ENCODE measurements around the gene VIT.

The VIT gene, protein sequence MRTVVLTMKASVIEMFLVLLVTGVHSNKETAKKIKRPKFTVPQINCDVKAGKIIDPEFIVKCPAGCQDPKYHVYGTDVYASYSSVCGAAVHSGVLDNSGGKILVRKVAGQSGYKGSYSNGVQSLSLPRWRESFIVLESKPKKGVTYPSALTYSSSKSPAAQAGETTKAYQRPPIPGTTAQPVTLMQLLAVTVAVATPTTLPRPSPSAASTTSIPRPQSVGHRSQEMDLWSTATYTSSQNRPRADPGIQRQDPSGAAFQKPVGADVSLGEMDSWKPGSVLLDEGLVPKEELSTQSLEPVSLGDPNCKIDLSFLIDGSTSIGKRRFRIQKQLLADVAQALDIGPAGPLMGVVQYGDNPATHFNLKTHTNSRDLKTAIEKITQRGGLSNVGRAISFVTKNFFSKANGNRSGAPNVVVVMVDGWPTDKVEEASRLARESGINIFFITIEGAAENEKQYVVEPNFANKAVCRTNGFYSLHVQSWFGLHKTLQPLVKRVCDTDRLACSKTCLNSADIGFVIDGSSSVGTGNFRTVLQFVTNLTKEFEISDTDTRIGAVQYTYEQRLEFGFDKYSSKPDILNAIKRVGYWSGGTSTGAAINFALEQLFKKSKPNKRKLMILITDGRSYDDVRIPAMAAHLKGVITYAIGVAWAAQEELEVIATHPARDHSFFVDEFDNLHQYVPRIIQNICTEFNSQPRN

DNA sequence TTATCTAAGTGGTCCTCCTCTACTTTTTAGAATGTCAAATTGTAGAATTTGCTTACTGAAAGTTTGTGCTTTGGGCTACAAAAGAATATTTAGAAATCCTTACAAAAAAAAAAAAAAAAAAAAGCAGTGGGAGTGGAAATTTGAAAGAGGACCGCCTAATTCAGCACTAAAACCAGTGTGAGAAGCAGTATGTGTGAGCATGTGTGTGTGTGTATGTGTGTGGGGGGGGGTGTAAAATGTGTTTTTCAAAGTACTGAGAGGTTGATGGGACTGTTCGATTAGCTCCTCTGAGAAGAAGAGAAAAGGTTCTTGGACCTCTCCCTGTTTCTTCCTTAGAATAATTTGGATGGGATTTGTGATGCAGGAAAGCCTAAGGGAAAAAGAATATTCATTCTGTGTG, at the start of gene VIT:
VIT (plus strand) TSS at position 175 of the 400 bp plus-strand sequence. CDS start 19,664 bp downstream, outside the sequence.
- DNase-seq: no peak

DNA sequence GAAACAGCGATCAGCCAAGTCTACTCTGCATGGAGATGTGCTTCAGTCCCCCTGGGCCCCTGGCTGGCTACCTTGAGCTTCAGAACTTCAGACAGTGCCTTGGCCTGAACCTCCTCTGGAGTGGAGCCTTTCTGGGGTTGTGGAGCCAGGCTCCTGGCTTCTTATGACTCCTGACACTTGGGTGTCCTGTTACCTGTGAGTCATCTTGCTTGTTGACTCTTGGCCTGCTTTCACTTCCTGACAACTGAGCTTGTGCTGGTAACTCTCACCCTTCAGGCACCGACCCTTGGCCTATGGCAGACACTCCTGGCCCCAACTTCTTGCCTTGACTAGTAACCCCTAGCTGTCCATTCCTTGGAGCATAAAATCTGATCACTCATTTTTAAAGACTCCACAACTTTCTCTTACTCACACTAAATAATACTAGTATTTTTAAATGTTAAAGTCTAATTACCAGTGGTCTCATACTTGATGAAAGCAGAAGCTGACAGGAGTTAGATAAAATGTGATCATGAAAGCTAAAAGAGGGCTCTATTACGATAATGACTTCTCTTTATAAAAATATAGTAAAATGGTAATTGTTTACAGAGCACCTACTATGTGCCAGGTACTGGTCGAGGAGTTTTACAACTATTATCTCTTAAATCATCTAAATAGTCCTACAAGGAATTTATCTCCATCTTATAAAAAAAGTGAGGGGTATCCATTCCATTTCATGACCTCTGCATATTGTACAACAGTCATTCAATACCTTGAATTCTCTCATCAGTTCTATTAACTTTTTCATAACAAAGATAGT, 46.3 kb upstream of the VIT start:
- no peak for DNase-seq

DNA sequence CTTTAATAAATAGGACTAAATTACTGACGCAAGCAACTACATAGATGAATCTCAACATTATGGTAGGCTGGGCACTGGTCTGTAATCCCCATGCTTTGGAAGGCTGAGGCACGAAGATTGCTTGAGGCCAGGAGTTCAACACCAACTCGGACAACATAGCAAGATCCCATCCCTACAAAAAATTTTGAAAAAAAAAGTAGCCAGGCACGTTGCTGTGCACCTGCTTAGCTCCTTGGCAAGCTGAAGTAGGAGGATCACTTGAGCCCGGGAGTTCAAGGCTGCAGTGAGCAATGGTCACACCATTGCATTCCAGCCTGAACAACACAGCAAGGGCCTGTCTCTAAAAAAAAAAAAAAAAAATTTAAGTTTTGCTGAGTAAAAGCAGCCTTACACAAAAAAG, 43.4 kb upstream of the VIT start:
- DNase-seq: no peak

DNA sequence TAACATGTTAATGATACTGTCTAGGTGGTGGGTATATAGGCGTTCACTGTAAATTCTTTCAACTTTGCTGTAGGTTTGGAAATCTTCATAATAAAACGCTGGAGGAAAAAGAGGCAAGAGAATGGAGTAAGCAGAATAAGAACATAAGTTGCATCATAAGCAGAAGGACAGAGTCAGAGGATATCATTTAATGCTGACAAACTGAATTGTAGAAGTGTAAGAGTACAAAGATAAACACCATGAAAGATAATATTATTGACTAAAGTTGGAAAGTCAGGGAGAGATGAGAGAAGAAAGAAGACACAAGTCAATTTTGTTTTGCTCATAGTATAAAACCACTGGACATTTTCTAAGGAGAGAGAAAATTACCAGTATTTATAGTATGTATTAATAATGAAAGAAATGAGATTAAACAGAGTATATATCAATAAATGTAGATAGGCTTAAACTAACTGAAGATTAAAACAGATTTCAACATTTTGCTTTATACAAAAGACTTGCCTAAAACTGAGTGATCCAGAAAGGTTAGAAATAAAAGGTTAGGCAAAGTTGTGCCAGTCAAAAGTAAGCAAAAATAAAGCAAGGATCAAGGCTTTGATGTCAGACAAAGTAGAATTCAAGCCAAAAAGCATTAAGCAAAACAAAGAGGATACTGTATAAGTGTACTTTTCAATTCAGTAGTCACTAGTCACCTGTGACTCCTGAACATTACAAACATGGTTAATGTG, 42.4 kb upstream of the VIT start:
- DNase-seq: no peak

DNA sequence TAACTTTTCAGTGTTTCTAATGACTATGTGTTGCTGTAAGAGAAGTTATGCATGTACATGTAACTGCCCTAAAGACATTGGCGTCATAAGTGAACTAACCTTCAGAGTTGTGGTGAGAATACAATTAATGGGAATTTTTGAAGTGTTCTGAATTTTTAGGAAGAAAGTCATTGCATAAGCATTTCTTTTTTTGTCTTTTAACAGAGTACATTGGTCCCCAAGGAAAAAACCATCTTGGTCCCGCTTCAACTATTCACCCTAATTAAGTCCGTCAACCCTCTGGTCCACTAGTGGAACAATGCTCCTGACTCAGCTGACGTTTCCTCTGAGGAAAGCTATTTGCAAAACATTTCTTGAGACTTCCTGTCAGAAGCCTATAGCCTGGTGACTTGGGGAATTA, 41.1 kb upstream of the VIT start:
- no peak for DNase-seq

DNA sequence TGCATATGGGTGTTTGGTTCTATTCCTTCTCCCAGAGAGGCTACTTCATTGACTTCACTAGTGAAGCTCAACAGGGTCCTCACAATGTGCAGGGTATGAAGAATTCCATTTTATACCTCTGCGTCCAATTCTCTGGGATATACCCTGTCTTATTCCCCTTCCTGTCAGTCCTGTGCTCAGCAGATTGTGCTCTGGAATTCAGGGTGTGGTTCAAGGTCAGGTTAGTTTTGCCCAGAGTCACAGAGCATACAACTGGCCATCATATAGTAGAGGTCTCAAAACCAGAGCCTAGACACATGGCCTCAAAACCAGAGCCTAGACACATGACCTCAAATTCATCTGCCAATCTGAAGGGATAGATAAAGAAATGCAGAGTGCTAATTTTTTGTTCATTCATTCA, 38.8 kb upstream of the VIT start:
- no peak for DNase-seq

DNA sequence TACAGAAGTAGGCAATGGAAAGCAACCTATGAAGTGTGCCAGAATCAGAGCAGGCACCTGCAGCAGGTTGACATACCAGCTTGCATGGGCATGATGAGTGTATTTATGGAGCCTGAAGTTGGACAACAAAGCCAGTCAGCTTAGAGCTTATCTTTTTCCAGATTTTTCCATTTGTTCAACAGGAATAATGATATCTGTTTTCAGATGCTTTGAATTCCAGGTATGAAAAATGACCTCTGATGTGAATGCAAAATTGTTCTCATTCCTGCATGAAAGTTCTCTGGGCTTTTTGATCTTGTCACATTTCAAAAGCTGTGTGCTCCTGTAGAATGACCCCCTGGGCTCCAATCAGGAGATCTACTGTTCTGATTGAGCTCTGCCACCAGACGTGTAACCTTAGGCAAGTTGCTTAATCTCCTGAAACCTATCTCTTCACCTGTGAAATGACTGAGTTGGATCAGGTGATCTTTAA, 38.2 kb upstream of the VIT start:
- no peak for DNase-seq

DNA sequence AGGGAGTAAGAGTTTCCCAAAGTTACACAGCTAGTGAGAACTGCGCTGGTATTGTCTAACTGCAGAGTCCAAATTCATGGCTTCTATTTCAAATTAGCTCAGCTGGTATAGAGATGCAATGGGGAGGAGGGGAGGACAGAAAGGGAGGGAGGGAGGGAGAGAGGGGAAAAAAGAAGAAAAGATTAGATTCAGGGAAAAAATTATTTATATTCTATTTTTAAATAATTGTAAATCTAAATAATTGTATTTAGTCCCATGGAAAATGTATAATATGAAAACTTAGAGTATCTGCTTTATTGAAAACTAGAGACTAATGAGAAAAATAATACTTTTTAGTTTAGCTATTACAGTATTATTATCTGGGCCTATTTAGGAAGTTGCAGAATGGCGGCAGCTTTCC, 37.3 kb upstream of the VIT start:
- no peak for DNase-seq

DNA sequence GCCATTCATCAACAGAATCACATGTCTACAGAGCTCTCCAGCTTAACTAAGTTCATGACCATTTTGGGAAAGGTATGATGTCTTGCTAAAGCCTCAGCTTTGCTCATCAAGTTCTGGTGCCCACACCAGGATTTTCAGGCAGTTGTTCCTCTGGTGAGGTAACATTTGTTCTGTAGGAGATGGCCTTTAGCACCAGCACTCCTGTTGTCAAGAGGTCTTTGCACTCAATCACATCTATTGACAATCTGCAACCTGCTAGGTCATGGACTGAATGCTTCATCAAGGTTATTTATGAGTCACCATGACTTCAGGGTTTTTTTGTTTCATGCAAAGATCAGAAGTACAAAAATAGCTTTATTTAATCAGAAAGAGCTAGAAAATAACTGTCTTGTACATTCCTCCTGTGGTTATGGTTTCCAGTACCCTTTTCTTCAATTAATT, 36.6 kb upstream of the VIT start:
- DNase-seq: no peak

DNA sequence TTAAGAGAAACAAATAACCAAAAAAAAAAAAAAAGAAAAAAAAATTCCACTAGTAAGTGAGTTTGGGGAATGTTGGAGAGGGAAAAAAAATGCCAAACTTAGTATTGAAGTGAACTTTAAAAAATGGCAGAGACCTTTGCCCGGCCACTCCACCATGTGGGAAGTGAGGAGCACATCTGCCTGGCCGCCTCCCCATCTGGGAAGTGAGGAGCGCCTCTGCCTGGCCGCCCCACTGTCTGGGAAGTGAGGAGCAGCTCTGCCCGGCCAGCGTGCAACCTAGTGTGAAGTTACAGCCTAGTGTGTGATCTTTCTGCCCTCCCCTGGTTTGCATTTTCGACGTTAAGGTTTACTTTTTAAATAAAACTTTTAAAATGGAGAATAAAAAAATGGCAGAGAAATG, 33.9 kb upstream of the VIT start:
- no peak for DNase-seq

DNA sequence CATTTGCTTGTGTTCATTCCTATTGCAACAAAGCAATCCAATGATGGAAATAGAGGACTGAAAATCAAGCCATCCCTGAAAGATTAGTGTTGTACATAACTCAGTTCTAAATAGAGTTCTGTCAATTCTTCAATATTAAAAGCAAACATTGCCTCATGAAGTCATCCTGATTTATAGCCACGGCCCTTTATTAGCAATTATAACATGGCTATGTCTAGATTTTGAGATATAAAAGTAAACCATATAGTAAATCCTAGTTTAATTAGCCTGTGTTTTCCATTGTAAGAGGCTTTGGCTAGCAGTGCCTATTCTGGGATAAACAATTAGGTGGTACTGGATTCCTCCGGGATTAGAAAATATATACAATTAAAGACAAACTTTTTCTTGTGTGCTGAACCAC, 33.2 kb upstream of the VIT start:
- DNase-seq: no peak

DNA sequence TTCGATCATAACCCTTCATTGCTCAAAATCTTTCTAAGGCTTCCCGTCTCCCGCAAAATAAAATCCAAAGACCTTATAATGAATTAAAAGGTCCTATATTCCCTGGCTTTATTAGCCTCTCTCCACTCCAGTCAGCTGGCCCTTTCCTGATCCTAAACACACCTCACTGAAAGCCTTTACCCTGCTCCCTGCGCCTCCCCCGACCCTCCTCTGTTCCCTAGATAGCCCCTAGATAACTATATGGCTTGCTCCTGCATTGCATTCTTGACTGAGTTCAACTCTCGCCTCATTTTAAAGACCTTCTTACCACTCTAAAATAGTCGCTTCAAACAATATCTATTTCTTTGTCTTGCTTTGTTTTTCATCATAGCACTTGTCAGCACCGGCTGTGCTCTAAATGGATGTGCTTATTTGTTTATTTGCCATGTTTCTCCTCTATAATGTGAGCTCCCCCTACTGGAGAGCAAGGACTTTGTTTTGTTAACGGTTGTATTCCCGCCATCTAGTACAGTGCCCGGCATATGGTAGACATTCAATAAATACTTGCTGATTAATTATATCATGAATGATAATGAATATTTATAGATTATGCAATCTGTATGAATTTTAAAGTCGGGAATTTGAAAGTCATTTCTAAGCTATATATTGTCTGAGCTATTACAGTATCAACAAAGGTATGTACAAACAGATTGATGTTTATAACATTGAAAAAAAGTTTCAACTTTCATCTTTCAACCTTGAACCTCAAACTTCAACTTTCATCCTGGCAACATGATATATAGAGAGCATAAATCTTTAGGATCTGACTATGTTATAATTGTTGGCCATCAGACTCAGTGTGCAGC, 32.4 kb upstream of the VIT start:
- peak; percentile 45 for DNase-seq

DNA sequence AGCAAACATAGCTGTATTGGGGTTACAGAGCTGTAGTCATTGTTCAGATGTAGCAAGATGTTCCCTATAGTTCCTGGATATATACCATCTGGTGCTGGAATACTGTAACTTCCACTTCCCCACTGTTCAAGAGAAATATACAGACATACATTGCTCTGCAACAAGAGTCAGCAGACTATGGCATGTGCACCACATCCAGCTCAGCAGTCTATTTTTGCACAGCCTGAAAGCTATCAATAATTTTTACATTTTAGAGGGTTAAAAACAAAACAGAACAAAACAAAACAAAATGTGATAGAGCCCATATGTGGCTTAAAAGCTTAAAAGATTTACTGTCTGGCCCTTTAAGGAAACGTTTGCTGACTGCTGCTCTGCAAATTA, 31.8 kb upstream of the VIT start:
- no peak for DNase-seq

DNA sequence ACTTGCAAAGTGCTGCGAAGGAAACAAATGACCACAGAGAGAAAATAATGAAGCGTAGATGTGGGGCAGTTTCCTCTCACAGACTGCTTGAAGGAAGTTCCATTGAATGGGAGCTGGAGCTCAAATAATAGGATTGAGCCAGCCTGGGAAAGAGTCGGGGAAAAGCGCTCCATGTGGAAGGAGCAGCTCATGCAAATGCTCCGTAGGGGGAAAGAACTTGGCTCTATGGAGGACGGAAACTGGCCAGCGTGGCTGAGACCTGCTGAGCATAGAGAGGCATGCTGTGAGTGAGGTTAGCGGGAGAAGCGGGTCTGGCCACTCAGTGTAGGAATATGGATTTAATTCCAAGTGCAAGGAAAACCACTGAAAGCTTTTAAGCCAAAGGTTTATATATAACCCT, 28.6 kb upstream of the VIT start:
- peak; percentile 6 for DNase-seq

DNA sequence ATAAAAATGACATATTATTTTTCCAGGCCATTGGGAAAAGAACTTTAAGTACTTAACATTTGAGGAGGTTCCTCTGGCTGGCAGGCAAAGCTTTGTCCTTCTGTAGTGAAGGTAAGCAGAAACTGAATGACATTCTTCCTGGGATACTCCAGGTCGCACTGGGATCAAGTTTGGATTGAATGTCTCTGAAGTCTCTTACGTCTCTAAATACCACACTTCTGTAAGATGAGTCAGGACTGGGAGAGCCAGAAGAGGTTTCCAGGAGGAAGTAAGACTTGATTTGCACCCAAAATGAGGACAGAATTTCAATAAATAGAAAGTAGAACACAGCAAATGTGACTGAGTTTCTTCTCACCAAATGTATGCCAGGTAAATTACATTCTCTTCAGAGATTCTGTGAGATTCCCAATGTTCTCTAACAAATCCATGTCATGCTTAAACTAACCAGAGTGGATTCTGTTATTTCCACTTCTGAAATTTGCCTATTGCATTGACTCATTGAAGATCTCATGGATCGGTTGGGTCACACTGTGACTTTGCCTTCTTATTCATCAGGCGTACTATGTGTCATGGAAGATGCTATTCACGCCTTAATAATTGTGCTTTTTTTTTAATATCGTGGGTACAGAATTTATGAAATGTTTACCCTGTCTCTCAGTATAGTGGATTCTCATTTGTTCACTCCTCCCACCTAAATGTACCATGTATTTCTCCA, 25.5 kb upstream of the VIT start:
- DNase-seq: no peak

DNA sequence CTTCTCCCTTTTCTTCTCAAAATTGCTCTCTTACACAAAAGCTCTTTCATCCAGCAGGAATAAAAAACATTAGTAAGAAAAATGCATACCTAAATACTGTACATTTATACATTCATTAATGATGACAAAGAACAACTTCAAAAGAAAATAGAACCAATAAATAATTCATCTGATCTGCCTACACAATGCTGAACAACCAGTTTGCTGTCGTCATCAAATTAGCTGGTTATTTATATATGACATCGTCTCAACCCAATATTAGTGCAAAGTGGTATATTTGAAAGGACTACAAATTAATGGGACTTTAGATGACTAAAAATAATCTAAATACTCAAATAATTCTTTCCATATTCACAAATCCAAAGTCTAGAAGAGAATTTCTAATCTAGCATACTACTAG, 24.8 kb upstream of the VIT start:
- DNase-seq: no peak

DNA sequence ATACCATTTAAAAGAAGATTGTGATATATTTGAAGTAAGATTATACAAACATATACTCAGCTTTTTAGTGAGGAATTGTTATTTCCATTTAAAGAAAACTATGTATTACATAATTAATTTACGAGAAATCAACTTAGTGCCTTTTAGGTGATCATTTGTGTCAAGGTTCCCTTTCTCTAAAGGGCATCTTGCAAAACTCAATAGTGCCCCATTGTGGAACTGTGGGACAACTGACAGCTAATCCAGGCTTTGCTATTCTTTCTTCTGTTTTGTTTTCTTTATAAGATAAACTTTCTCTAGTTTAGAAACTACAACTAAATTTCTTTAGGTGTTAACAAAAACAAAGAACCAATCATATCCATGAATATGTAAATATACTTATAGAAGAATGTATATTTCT, 24.3 kb upstream of the VIT start:
- no peak for DNase-seq

DNA sequence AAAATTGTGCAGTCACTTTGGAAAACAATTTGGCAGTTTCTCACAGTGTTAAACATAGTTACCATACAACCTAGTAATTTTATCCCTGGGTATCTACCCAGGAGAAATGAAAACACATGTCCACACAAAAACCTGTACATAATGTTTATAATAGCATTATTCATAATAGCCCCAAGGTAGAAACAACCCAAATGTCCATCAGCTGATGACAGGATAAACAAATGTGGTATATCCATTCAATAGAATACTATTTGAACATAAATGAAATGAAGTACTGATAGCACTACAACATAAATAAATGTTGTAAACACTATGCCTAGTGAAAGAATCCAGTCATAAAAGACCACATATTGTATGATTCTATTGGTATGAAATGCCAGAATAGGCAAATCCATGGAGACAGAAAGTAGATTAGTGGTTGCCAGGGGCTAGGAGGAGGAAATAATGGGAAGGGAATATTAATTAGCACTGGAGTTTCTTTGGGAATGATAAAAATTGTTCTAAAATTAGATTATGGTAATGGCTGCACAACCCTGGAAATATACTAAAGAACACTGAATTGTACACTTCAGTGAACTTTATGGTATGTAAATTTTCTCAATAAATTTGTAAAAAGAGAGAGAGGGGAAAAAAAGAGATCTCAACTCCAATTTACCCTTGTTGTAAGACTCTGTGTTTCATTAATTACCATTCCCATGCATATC, 20.8 kb upstream of the VIT start:
- no peak for DNase-seq

DNA sequence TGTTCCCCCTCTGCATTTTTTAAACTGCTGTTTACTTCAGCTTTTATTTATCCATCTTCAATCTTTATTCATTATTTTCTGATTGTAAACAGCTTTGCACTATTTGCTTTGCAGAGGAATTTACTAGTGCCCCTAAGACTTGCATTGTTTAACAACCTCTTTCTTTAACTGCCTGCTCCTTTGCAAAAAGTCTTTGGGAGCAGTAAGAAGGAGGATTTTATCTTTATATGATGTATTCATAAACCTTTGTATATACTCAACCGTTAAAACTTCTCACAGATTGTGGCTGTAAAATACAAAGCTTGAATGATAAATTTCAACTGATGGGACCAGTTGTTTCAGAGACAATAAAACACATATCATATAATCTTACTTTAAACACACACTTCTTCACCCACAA, 20.1 kb upstream of the VIT start:
- no peak for DNase-seq

DNA sequence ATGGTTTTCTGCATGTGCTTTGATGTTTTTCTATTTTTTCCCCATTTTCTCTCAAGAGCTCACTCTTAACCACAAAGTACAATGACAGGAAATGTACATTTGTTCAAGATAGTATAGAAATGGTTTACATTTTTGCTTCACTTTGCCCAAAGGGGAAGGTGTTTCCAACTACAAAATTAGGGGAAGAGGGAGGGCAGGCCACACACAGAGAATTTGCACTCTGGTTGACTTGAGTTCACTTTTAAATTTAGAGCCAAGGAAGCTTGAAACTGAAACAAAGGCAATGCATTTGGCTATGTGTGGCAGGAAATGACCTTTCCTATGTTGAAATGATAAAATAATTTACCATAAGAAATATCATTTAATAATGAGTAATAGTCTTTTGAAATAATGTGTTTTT, 19.1 kb upstream of the VIT start:
- DNase-seq: no peak

All from retina (tissue), 1 donor.